Panc1 (cell line): Measurements from ENCODE around the gene ADORA1. TPM values are rescaled to one million over a fixed set of nuclear protein-coding genes. Genes with fewer than 3 reads are reported as not detected.

ENCODE experiments used
- ATAC-seq: fragments of 200-7000 bp; cut with Tn5 transposase; 2 replicates; pipeline ENCODE4 v1.9.1; 2020; ENCODE audit warnings: mild to moderate bottlenecking, moderate library complexity
- BruUV-seq: library from RNA; stranded (reverse); fragments of 400-500 nt; replicated peaks from 2 replicates; lab custom pipeline; 2021; lab: Mats Ljungman, UMichigan
- CTCF ChIA-PET: fragments of 300-600 bp; sonication (Branson Sonifier 250); formaldehyde crosslinking; loops from one replicate; lab custom pipeline; 2022; ENCODE audit warnings: antibody characterized with exemption; lab: Charles Lee
- POLR2A ChIA-PET: fragments of 300-600 bp; sonication (Branson Sonifier 250); formaldehyde crosslinking; loops from one replicate; lab custom pipeline; 2022; ENCODE audit warnings: antibody characterized with exemption; lab: Charles Lee
- DNase-seq: peaks from one replicate; pipeline ENCODE4 v3.0.0-alpha.2; 2010; ENCODE audit warnings: low read depth, low spot score
- H3K27ac ChIP-seq: 2 replicates; pipeline ENCODE4 v1.5.1; 2011; ENCODE audit warnings: mild to moderate bottlenecking, low read length, inconsistent platforms
- H3K27me3 ChIP-seq: fragments of 200-500 bp; sonication (Bioruptor generic); 2 replicates; pipeline ENCODE4 v1.6.0; 2014; ENCODE audit warnings: low read length, inconsistent platforms; ENCODE audit not compliant: control insufficient read depth, insufficient read depth
- H3K36me3 ChIP-seq: fragments of 200-500 bp; sonication (Bioruptor generic); 2 replicates; pipeline ENCODE4 v1.5.1; 2014; ENCODE audit warnings: inconsistent platforms, mild to moderate bottlenecking, low read length, moderate library complexity; ENCODE audit not compliant: control insufficient read depth, insufficient read depth
- H3K4me1 ChIP-seq: 2 replicates; pipeline ENCODE4 v1.5.1; 2011; ENCODE audit warnings: inconsistent platforms, mild to moderate bottlenecking, low read length, moderate library complexity; ENCODE audit not compliant: control insufficient read depth, insufficient read depth
- H3K4me3 ChIP-seq, 2 experiments: 2 replicates each; pipeline ENCODE4 v1.5.1; 2011 to 2012; ENCODE audit warnings: low read depth in 2 of 2, low read length in 2 of 2, mild to moderate bottlenecking in 2 of 2, inconsistent platforms in 1 of 2, moderate library complexity in 1 of 2
- H3K9me3 ChIP-seq: fragments of 200-500 bp; sonication (Bioruptor generic); 2 replicates; pipeline ENCODE4 v1.5.1; 2014; ENCODE audit warnings: low read depth, mild to moderate bottlenecking, inconsistent platforms, low read length, moderate library complexity; ENCODE audit not compliant: control insufficient read depth, insufficient read depth
- POLR2AphosphoS5 ChIP-seq: IDR thresholded peaks from 2 replicates; pipeline ENCODE4 v1.6.1; 2012; ENCODE audit warnings: mild to moderate bottlenecking, low read depth, low read length, moderate library complexity
- SIN3A ChIP-seq: IDR thresholded peaks from 2 replicates; pipeline ENCODE4 v1.6.1; 2012; ENCODE audit warnings: low read depth, mild to moderate bottlenecking, low read length, moderate library complexity, borderline replicate concordance; ENCODE audit not compliant: insufficient read depth
- TCF7L2 ChIP-seq: IDR thresholded peaks from 2 replicates; pipeline ENCODE4 v1.6.1; 2011; ENCODE audit warnings: mild to moderate bottlenecking, low read depth, low read length, inconsistent platforms
- in situ Hi-C: cut with HindIII; loops from 2 replicates; pipeline ENCODE4 v1.10.0; 2016; ENCODE audit warnings: low sequenced_read_pairs, low pct_unique_long_range_greater_than_20kb
- intact Hi-C: fragments of 100-400 bp; cut with micrococcal nuclease; formaldehyde crosslinking; loops from one replicate; pipeline ENCODE4 v1.10.0; 2022; ENCODE audit not compliant: unreplicated experiment
- total RNA-seq: library from RNA; stranded (reverse); gene quantifications from one replicate; pipeline ENCODE4 v1.2.1, GENCODE V29; 2021; ENCODE audit not compliant: unreplicated experiment
- TF ChIP-seq, protein P1 (sequence below), 2 experiments: IDR thresholded peaks; 2 replicates each; pipeline ENCODE4 v1.6.1; 2011 to 2012; ENCODE audit warnings: low read depth in 2 of 2, control low read depth in 1 of 2, low read length in 1 of 2, mild to moderate bottlenecking in 1 of 2, moderate library complexity in 1 of 2; ENCODE audit not compliant: insufficient read depth in 1 of 2
- TF ChIP-seq, protein P2 (sequence below): fragments of 450-650 bp; IDR thresholded peaks from 2 replicates; pipeline ENCODE4 v1.5.1; 2017; ENCODE audit warnings: mild to moderate bottlenecking

The ADORA1 gene
- total RNA-seq, 1 experiment from 2014 or later, result 8.5 TPM

GRCh38 chr1:203199481-203199815 lies 71.9 kb downstream of the ADORA1 start:
- Histone ChIP-seq H3K27ac (no peak overlapping the region), H3K9me3 (no peaks in the 10 kb centered on the region), H3K4me1 (no peaks in the 10 kb centered on the region), H3K36me3 (no peaks in the 10 kb centered on the region), H3K27me3 (peaks cover 6% of the 10 kb centered on the region; the same call in 1 of the 2 replicates), H3K4me3 (no peak overlapping the region)
- in situ Hi-C loops (no loop called here), intact Hi-C loops (no loop called here)
- DNase-seq (no peak), ATAC-seq (no peak)
- ChIA-PET CTCF (no interaction called here), POLR2A (no interaction called here)
- TF ChIP-seq TCF7L2, result no peak
- TF ChIP-seq POLR2AphosphoS5, result no peak
- TF ChIP-seq SIN3A, result no peak
- TF ChIP-seq, protein P1, sequence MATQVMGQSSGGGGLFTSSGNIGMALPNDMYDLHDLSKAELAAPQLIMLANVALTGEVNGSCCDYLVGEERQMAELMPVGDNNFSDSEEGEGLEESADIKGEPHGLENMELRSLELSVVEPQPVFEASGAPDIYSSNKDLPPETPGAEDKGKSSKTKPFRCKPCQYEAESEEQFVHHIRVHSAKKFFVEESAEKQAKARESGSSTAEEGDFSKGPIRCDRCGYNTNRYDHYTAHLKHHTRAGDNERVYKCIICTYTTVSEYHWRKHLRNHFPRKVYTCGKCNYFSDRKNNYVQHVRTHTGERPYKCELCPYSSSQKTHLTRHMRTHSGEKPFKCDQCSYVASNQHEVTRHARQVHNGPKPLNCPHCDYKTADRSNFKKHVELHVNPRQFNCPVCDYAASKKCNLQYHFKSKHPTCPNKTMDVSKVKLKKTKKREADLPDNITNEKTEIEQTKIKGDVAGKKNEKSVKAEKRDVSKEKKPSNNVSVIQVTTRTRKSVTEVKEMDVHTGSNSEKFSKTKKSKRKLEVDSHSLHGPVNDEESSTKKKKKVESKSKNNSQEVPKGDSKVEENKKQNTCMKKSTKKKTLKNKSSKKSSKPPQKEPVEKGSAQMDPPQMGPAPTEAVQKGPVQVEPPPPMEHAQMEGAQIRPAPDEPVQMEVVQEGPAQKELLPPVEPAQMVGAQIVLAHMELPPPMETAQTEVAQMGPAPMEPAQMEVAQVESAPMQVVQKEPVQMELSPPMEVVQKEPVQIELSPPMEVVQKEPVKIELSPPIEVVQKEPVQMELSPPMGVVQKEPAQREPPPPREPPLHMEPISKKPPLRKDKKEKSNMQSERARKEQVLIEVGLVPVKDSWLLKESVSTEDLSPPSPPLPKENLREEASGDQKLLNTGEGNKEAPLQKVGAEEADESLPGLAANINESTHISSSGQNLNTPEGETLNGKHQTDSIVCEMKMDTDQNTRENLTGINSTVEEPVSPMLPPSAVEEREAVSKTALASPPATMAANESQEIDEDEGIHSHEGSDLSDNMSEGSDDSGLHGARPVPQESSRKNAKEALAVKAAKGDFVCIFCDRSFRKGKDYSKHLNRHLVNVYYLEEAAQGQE (IDR thresholded peaks at IDR 0.05; ENCODE audit: insufficient read depth in 1 of 2, low read depth in 2 of 2, low read length in 1 of 2), result no peak
- TF ChIP-seq, protein P2, sequence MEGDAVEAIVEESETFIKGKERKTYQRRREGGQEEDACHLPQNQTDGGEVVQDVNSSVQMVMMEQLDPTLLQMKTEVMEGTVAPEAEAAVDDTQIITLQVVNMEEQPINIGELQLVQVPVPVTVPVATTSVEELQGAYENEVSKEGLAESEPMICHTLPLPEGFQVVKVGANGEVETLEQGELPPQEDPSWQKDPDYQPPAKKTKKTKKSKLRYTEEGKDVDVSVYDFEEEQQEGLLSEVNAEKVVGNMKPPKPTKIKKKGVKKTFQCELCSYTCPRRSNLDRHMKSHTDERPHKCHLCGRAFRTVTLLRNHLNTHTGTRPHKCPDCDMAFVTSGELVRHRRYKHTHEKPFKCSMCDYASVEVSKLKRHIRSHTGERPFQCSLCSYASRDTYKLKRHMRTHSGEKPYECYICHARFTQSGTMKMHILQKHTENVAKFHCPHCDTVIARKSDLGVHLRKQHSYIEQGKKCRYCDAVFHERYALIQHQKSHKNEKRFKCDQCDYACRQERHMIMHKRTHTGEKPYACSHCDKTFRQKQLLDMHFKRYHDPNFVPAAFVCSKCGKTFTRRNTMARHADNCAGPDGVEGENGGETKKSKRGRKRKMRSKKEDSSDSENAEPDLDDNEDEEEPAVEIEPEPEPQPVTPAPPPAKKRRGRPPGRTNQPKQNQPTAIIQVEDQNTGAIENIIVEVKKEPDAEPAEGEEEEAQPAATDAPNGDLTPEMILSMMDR, result no peak
- no TSS peak for BruUV-seq

DNA sequence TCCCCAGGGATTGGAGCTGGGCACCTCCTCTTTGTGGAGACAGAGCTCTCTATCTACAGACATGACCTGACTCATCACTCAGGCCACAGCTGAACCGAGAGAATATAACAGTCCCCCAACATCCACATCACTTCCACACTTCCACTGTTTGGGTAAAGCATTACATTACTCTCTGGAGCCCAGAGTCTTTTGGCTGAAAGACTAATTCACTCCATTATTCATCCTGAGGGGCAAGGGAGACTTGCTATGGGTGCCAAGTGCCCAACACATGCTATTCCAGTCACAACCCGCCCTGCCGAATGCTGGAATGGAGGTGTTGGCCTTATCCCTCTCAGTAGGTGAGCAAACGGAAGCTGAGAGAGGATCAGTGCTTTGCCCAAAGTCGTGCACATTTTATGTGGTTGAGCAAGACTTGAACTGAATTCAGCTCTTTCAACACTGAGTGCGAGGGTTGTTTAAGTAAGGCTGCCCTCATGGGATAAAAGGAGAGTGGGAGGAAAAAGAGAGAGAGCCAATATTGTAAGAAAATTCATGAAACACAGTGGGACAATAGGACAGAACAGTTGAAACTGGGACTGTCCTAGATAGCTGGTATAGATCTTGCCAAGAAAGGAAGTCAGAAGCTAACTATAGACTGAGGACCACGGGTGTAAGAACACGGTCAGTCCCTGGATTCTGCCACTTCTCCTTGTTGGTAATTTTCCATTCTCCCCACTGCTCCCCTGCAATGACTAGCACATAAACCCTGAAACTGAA lies 72.5 kb downstream of the ADORA1 start:
- Histone ChIP-seq H3K36me3 (no peaks in the 10 kb centered on the region), H3K9me3 (no peaks in the 10 kb centered on the region), H3K27ac (no peak overlapping the region), H3K4me3 (no peak overlapping the region), H3K27me3 (peaks cover 6% of the 10 kb centered on the region; the same call in 1 of the 2 replicates), H3K4me1 (no peaks in the 10 kb centered on the region)
- intact Hi-C loops (no loop called here), in situ Hi-C loops (no loop called here)
- no peak for ATAC-seq
- no TSS peak for BruUV-seq
- DNase-seq, result no peak
- ChIA-PET CTCF (interaction anchor here (0.8 kb wide), 1 partner anchor 15 kb away, joined by 3 read pairs; no protein-coding TSS in a partner anchor), POLR2A (no interaction called here)
- TF ChIP-seq, protein P2, result no peak
- TF ChIP-seq POLR2AphosphoS5 (no peak), SIN3A (no peak), TCF7L2 (no peak)
- TF ChIP-seq, protein P1 (IDR thresholded peaks at IDR 0.05; ENCODE audit: insufficient read depth in 1 of 2, low read depth in 2 of 2, low read length in 1 of 2), result no peak
